ENCODE results near the gene RANBP3.

Gene RANBP3

GRCh38 chr19:5949792-5950305 lies 28.1 kb downstream of the RANBP3 start:
- DNase-seq (ENCODE audit: low spot score), result no peak

- DNase-seq (ENCODE audit: low spot score), result no peak
Measured at GRCh38 chr19:5948752-5949564, 29.0 kb downstream of the RANBP3 start.

GRCh38 chr19:5947435-5947834 lies 30.5 kb downstream of the RANBP3 start:
- no peak for DNase-seq (ENCODE audit: low spot score)

GRCh38 chr19:5943623-5944022 lies 34.3 kb downstream of the RANBP3 start:
- DNase-seq (ENCODE audit: low spot score), result no peak

GRCh38 chr19:5943045-5943444 lies 34.9 kb downstream of the RANBP3 start:
- no peak for DNase-seq (ENCODE audit: low spot score)

- no peak for DNase-seq (ENCODE audit: low spot score)
Measured at GRCh38 chr19:5941673-5942072, 36.3 kb downstream of the RANBP3 start.

- no peak for DNase-seq (ENCODE audit: low spot score)
Measured at GRCh38 chr19:5940260-5941208, 37.4 kb downstream of the RANBP3 start.

- DNase-seq (ENCODE audit: low spot score), result no peak
Measured at GRCh38 chr19:5937550-5937949, 40.4 kb downstream of the RANBP3 start.

- DNase-seq (ENCODE audit: low spot score), result no peak
Measured at GRCh38 chr19:5936292-5936592, 41.7 kb downstream of the RANBP3 start.

- DNase-seq (ENCODE audit: low spot score), result no peak
Measured at GRCh38 chr19:5935473-5936291, 42.3 kb downstream of the RANBP3 start.

GRCh38 chr19:5934774-5935472 lies 43.0 kb downstream of the RANBP3 start:
- no peak for DNase-seq (ENCODE audit: low spot score)

GRCh38 chr19:5934069-5934401 lies 43.9 kb downstream of the RANBP3 start:
- no peak for DNase-seq (ENCODE audit: low spot score)

GRCh38 chr19:5933391-5934068 lies 44.4 kb downstream of the RANBP3 start:
- no peak for DNase-seq (ENCODE audit: low spot score)

- no peak for DNase-seq (ENCODE audit: low spot score)
Measured at GRCh38 chr19:5932609-5933262, 45.2 kb downstream of the RANBP3 start.

- no peak for DNase-seq (ENCODE audit: low spot score)
Measured at GRCh38 chr19:5932146-5932545, 45.8 kb downstream of the RANBP3 start.

GRCh38 chr19:5931251-5931650 lies 46.7 kb downstream of the RANBP3 start:
- DNase-seq (ENCODE audit: low spot score), result no peak

- no peak for DNase-seq (ENCODE audit: low spot score)
Measured at GRCh38 chr19:5929625-5930024, 48.3 kb downstream of the RANBP3 start.

GRCh38 chr19:5929179-5929578 lies 48.8 kb downstream of the RANBP3 start:
- no peak for DNase-seq (ENCODE audit: low spot score)

GRCh38 chr19:5927441-5927821 lies 50.5 kb downstream of the RANBP3 start:
- DNase-seq (ENCODE audit: low spot score), result no peak

GRCh38 chr19:5926641-5927440 lies 51.1 kb downstream of the RANBP3 start:
- DNase-seq (ENCODE audit: low spot score), result no peak

Data from COLO829 (cell line).